GM21515 (cell line): ENCODE data around the gene SMPDL3A.
"Not testable (repeated sequence)": the region's sequence is repeated elsewhere in the genome, so short reads cannot be mapped to it uniquely, and the experiment has no call there.

ENCODE experiments used
- ATAC-seq: cut with Tn5 transposase; IDR thresholded peaks from one replicate; pipeline ENCODE4 v1.9.1; 2021; ENCODE audit not compliant: unreplicated experiment

Gene SMPDL3A, protein sequence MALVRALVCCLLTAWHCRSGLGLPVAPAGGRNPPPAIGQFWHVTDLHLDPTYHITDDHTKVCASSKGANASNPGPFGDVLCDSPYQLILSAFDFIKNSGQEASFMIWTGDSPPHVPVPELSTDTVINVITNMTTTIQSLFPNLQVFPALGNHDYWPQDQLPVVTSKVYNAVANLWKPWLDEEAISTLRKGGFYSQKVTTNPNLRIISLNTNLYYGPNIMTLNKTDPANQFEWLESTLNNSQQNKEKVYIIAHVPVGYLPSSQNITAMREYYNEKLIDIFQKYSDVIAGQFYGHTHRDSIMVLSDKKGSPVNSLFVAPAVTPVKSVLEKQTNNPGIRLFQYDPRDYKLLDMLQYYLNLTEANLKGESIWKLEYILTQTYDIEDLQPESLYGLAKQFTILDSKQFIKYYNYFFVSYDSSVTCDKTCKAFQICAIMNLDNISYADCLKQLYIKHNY

DNA sequence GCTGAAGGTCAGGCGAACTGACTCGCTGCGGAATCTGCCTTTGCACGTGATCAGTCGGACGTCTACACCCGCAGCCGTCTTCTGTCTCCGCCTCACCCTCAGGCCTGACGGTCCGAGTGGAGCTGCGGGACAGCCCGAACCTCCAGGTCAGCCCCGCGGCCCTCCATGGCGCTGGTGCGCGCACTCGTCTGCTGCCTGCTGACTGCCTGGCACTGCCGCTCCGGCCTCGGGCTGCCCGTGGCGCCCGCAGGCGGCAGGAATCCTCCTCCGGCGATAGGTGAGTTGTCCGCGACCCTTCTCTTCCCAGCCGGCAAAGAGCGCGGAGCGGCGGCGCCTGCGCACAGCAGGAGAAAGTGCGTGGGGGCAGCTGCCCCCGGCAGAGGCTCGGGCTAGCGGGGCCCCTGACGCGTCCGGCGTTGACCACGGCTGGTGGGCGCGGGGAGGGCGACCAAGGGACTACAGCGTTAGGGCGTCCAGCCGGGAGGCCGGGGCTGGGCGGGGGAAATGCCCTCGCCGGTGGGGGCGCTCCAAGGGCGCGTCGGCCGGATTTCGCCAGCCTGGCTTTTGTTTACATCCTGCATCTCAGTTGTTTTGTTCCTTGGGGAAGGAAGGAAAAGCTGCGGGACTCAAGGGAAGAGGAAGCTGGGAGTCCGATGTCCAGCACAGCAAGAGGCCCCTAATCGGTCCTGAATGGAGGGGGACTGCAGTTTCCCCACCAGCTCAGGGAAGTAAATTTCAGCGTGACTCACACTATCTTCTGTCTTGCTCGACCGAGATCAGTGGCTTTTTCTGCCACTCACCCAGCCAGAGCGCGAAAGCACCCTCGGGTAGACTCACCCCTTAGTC, at the start of gene SMPDL3A:
TSS of gene SMPDL3A (plus strand) at position 77 of the 846 bp plus-strand sequence. CDS start at position 166, 89 bp downstream.
- peak; percentile 55 for ATAC-seq

DNA sequence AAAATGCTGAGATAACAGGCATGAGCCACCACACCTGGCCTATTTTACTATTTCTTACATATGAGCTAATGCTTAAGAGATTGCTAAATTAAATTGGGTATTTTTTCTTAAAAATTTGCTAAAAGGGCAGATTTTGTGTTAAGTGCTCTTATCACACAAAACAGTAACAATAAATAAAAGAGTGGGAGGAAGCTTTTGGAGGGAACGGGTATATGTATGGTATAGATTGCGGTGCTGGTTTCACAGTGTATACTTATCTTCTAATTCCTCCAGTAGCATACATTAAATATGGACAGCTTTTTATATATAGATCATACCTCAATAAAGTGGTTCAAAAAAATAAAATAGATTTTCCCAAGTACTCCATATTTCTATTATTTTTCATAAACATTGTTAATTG, 49.0 kb upstream of the SMPDL3A start:
- no peak for ATAC-seq

DNA sequence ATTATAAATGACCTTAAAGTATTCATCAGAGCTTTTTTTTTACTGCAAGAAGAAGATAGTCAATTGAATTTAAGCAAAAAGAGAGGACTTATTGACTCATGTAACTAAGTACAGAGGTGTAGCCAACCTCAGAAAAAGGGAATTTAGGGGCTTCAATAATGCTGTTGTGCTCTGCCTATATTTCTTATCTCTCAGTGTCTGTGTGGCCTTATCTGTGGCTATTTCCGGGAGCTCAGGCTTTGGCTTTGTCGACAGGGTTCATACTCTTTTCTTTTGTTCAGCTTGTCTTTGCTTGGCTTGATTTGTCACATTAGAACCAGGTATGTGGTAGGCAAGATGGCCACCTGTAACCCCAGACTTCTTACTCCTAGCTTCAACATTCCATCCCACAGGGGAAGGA, 48.1 kb upstream of the SMPDL3A start:
- ATAC-seq, result no peak

DNA sequence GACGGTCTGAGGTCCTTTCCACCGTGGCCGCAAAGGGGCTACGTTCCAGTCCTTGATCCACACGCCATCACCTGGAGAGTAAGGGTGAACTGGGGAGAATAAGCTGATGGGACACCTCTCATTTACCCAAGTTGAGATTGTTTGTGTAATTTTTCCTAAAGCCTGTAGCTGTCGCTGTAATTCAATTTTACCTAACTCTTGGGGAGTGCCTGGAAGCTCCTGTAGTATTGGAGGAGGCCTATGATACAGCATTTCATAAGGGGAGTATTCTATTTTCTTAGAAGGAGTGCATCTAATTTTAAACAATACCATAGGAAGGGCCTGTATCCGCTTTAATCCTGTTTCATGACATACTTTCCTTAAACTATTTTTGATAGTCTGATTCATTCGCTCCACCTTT, 44.8 kb upstream of the SMPDL3A start:
- ATAC-seq, result not testable (repeated sequence)

DNA sequence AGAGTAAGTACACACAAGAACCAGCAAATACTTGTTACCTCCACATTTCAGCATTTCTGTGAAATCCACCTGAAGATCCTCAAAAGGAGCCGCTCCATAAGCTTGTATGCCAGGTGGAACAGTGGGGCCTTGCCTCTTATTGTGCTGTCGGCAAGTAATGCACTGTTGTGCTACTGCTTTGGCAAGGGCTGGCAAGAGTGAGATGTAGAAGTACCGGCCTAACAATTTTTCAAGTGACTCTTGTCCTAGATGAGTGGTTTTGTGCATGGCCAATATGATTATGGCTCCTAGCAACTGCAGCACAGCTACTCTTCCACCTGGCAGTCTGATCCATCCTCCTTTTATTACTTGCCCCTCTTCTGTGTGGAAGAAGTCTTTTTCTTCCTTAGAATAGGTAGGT, 44.2 kb upstream of the SMPDL3A start:
- ATAC-seq, result not testable (repeated sequence)

DNA sequence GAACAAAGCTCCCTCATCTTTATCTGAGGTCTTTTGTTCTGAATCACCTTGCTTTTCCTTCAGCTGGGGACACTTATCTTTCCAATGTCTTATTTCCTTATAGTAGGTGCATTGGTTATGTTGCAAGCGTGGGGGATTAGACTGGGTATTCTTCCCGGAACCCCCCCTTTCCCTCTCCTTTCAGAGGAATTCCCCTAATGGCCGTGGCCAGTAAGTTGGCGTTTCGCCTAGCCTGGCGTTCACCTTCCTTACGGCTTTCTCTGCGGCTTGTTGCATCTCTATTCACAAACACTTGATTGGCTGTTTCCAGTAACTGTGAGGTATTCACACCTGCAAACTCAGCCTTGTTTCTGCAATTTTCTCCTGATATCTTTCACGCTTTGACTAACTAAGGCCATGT, 42.4 kb upstream of the SMPDL3A start:
- no peak for ATAC-seq

DNA sequence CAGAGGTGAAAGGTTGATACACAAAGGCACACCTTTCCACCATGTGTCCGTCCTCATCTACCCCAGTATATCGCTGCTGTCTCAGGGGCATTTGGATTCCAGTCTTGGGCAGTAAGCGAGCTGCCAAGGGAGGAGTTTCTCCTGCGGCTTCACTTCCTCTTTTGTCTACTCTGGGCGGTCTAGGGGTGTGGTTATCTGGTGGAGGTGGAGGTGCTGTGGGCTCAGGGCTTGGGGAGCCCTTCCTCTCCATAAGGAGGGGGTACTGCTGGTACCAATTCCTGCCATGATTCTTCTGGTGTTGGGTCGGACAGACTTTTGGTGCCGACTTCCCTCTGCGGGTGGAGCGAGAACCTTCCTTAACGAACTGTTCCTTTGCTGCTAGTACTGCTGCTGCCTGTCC, 41.5 kb upstream of the SMPDL3A start:
- ATAC-seq, result no peak

DNA sequence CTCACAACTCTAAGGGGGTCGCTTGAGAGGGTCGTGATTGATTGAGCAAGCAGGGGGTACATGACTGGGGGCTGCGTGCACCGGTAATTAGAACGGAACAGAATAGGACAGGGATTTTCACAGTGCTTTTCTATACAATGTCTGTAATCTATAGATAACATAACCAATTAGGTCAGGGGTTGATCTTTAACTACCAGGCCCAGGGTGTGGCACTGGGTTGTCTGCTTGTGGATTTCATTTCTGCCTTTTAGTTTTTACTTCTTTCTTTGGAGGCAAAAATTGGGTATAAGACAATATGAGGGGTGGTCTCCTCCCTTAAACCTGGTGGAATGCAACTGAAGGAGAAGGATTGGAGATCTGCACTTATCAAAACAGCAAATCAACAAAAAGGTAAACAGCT, 40.1 kb upstream of the SMPDL3A start:
- ATAC-seq, result not testable (repeated sequence)

DNA sequence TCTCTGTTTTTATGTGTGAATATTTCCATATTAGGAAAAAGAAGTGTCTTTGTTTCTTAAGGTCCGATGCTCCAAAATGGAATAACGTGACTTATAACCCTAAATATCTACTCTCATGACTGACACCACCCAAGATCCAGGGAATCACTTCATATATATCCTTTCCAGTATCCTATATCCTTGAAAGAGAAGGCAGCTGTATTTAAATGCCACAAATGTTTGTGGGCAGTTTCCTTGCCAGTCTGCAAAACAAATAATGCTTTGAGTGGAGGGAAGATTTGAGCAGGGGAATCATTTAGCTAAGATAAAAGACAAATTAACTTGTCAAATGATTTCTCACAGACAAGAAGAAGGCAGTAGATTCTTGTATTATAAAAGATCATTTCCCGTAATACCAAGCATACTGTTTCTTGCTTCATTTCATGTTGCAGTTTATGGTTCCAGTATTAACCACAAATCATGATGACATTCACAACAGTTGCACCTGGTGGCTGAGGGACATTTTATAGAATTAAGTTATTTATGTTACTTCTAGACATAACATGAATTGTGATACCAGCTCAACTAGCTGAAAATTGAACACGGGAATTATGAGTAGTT, 39.5 kb upstream of the SMPDL3A start:
- no peak for ATAC-seq

DNA sequence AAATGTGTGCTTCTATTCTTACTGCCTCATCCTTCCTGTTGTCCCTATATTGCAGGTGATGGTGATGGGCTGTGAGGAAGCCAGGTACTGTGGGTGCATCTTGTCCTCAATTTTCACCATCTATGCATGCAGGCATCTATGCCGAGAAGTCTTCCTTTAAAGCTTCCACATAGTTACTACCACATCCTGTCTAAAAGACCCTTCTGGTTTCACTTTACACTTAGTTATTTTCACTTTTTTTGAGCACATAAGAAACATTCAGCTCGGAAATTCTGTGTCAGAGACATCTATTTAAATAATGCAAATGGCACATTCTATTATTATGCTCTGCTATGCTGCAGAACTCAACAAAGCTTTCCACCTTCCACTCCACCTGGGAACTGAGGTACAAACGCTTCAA, 37.7 kb upstream of the SMPDL3A start:
- peak; percentile 83 for ATAC-seq

DNA sequence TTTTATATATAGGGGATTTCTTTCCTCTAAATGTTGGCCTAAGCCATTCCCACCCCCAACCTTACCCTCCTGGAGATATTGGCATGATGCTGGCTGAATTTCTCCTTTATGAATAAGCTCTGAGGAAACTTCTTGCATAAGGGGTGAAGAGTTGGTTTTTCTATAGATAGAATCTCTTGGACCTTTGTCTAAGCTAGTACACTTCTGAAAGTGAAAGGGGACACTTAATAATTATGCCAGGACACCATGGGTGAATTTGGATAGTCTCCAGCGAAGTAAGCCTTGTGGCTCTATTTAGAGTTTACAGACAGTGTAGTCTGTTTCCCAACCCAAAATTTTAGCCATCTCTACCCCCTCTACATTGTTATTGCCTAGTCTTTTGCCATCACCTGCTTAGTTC, 36.6 kb upstream of the SMPDL3A start:
- ATAC-seq, result no peak

DNA sequence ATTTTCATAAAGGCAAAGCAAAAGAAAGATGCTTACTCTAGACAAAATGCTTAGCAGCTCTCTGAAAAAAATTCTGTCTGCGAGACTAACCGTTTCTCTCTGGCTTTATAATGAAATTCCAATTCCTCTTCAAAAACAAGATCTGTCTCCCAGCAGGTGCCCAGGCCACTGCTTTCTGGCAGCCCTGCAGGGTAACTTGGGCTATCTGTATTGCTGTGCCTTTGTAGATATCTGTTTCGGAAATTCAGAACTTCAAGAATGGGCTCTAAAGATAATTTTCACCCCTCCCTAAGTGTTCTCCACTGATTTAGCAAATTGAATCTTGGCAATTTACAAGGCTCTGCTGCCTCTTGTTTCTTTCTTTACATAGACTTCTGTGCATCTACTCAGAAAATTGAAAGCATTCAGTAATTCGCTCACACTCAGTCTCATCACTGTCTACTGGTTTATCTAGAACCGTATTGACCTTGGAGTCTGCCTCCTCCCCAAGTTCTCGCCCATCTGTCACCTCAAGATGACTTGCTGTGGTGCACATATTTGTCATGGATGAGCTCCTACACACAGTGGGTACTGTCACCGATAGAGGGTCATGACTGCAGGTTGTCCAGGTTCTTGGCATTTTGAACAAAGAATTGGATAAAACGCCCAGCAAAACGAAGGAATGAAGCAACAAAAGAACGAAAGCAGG, 35.9 kb upstream of the SMPDL3A start:
- ATAC-seq, result no peak

DNA sequence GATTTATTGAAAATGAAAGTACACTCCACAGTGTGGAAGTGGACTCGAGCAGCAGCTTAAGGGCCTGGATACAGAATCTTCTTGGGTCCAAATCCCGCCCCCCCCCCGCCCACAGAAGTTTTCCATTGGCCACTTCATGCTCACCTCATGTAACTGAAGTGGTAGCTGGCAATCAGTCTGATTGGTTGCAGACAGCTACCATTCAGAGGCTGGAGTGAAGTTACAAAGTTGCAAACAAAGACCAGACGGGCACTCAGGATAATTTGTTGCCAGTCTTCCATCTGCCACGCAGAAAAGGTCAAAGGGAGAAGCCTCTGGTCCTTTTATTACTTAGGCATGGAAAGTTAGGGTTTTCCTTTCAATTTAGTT, 35.4 kb upstream of the SMPDL3A start:
- ATAC-seq, result no peak

DNA sequence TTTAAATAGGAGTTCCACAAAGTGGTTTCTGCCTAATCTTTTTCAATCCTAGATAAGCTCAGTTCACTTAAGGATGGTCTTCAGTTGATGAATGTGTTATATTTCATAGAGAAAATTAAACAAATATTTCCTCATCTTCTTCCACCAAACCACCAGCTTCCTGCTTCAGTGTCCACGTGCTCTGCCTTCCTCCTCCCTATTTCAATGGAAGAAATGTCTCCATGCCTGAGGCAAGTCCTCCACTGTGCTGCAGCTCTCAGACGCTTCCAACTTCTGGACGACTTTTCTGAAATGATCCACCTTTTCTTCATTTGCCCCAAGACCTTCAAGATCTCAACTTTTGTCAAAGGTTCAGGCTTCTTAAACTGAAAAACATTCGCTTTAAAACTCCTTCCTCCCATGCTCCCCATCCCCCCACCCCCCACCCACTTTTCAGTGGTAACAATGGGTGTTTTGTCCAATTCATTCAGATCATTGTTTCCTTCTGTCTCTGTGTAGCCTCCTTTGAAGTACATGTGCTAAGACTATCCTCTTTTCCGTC, 34.8 kb upstream of the SMPDL3A start:
- ATAC-seq, result no peak

DNA sequence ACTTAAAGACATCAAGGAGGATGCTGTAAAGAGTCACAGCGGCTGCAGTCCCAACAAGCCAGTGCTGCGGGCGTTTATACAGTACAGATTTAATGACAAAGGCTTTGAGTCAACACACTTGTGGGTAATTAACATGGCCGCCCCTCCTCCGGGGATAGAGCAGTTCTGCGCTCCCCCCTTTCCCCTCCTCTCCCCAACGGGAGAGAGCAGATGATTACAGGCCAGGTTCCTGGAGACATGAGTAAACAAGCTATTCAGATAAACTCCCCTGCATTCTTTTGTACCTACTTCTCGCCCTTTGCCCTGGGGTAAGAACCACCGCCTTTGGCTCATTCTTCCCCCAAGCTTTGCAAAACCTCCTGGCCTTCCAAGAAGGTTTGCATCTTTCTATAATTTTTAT, 33.2 kb upstream of the SMPDL3A start:
- ATAC-seq, result no peak

DNA sequence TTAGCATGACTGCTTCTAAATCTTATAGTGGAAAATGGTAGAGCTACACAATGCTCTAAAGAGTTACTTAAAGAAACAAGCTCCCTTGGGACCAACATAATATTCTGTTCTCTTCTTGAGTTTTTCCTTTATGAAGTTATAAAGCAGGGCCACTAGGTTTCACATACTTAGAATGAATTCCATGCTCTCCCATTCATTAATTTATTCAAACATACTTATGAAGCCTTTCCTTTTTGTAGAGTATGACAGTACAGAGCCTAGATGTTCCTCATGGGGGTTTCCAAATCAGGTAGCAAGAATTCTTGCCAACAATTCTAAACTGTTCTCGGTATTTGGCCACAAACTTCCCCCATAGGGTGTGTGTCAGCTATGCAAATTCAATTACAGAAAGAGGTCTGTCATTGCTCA, 30.1 kb upstream of the SMPDL3A start:
- ATAC-seq, result peak; percentile 94

DNA sequence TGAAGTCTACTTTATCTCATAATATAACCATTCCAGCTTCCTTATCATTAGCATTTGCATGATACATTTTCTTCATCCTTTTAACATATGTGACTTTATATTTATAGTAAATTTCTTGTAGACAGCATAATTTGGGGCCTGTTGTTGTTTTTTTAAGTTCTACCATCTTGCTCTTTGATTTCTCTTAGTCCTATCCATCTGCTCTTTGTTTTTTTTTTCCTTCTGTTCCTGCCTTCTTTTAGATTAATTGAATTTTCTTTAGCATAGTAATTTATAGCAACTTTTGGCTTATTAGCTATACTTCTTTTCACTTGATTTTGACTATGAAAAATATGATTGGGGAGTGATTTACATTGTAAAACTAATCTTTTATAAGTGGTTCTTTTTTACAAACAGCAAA, 28.7 kb upstream of the SMPDL3A start:
- no peak for ATAC-seq

DNA sequence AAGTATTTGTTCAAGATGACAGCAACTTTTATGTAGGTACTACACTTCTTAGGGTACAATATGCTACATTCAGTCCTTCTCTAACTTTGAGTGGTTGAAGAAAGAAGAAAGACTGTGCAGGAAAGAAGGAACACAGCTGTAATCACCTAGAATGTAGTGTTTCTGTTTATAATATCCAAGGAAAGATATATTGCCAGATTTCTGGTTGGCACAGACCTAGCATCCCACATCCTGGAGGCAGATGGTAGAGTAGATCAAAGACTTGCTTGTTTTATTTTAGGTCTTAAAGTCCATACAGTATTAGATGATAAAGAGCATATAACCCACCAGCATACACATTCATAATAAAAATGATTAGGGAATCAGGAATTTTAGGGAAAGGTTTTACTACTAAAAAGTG, 22.8 kb upstream of the SMPDL3A start:
- no peak for ATAC-seq

DNA sequence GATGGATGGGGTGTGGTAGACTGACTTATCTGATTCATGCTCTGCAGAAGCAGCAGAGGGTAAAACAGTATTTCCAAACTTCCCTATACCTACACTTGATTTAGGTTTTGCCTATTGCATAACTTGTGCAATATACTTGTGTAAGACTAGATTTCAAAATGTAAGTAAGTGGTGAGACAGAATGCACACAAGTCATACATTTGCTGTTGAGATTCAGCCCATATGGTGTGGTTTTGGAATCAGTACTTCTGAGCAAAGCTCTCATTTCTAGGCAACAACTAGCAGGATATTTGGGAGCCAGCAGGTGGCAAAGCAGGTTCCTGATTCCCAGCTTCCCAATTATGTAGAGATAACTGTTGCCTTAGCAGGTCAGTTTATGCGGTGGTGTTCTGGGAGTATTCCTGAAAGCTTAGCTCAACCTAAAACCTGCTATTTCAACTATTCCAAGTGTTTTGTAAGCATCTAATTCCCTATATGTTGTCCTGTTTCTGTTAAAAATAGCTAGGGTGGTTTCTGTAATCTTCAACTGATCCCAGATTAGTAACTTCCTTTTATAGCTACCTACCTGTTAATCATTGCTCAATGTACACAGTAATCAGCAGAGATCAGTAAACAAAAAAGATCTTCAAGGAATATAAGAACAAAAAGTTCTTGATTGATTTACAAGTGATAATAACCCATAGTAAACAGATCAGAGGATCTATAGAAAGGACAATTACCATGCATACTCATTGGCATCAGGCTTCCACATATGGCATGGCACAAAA, 18.0 kb upstream of the SMPDL3A start:
- no peak for ATAC-seq
